Activated CD4-positive, alpha-beta T cell treated with anti-CD3 and anti-CD28 coated beads, Interleukin-2, Interleukin-6, amounts not matched to agents 100 ng/mL and 50 ng/mL, durations not matched to agents 16 hours and 8 hours (primary cell): ENCODE results near the gene ADPRH.
"Not testable (repeated sequence)": the region's sequence is repeated elsewhere in the genome, so short reads cannot be mapped to it uniquely, and the experiment has no call there.

Source experiments
- DNase-seq: peaks from one replicate; pipeline ENCODE4 v3.0.0-alpha.2; 2020

ADPRH gene

GRCh38 chr3:119560160-119560559 is 19.1 kb upstream of the ADPRH start:
- DNase-seq = no peak

GRCh38 chr3:119562307-119562961 is 16.9 kb upstream of the ADPRH start:
- DNase-seq = peak; percentile 78

- DNase-seq = not testable (repeated sequence)
These were observed 16.0 kb upstream of the ADPRH start for GRCh38 chr3:119563334-119563733.

- no peak for DNase-seq
These were observed 10.1 kb upstream of the ADPRH start for GRCh38 chr3:119569156-119569555.

- no peak for DNase-seq
These were observed 9.1 kb upstream of the ADPRH start for GRCh38 chr3:119570229-119570628.

- no peak for DNase-seq
These were observed 8.1 kb upstream of the ADPRH start for GRCh38 chr3:119571230-119571629.

GRCh38 chr3:119571688-119572087 is 7.6 kb upstream of the ADPRH start:
- DNase-seq = no peak

- DNase-seq = no peak
These were observed 3.8 kb upstream of the ADPRH start for GRCh38 chr3:119575507-119575906.

GRCh38 chr3:119580067-119580760 is 922 bp downstream of the ADPRH start:
- DNase-seq = peak; percentile 44

- peak; percentile 64 for DNase-seq
These were observed 2.9 kb downstream of the ADPRH start for GRCh38 chr3:119582178-119582577.

GRCh38 chr3:119585208-119585607 is 5.9 kb downstream of the ADPRH start:
- no peak for DNase-seq

- no peak for DNase-seq
These were observed 6.7 kb downstream of the ADPRH start for GRCh38 chr3:119585856-119586570.

- DNase-seq = no peak
These were observed 7.5 kb downstream of the ADPRH start for GRCh38 chr3:119586733-119587172.

- no peak for DNase-seq
These were observed 8.8 kb downstream of the ADPRH start for GRCh38 chr3:119588112-119588511.

GRCh38 chr3:119589102-119589773 is 9.9 kb downstream of the ADPRH start:
- no peak for DNase-seq

GRCh38 chr3:119590706-119591105 is 11.4 kb downstream of the ADPRH start:
- DNase-seq = no peak

GRCh38 chr3:119592861-119593260 is 13.6 kb downstream of the ADPRH start:
- DNase-seq = no peak

- no peak for DNase-seq
These were observed 14.8 kb downstream of the ADPRH start for GRCh38 chr3:119594066-119594465.

GRCh38 chr3:119594929-119595328 is 15.6 kb downstream of the ADPRH start:
- DNase-seq = not testable (repeated sequence)

GRCh38 chr3:119595639-119596334 is 16.5 kb downstream of the ADPRH start:
- no peak for DNase-seq

- DNase-seq = no peak
These were observed 17.1 kb downstream of the ADPRH start for GRCh38 chr3:119596398-119596797.

- no peak for DNase-seq
These were observed 18.4 kb downstream of the ADPRH start, which contains the start of gene PLA1A for GRCh38 chr3:119597548-119598288. Gene PLA1A (plus strand): TSS chr3:119597885. CDS start chr3:119597914, 29 bp downstream.
